ENCODE data around the gene DOCK2.
"Not testable (repeated sequence)": the region's sequence is repeated elsewhere in the genome, so short reads cannot be mapped to it uniquely, and the experiment has no call there.

The DOCK2 gene

DNA sequence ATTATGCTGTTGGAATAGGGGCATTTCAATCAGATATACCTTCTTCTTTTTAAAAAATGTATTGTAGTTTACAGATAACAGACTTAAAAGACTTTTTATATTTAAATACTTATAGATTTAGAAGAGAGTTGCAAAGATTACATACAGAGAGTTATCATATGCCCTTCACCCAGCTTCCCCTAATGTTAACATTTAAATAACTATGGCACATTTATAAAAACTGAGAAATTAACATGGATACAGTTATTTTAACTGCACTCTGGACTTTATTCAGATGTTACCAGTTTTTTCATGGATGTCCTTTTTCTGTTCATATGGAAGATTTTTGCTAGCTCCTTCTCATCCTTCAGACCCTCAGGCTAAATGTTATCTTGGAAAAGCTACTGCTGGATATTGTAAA is 123.2 kb downstream of the DOCK2 start:
- no peak overlapping the region for H3K27ac ChIP-seq
- no peak for TF ChIP-seq CTCF (conservative IDR thresholded peaks at IDR 0.05)

- H3K27ac ChIP-seq, result no peak overlapping the region
- TF ChIP-seq CTCF (conservative IDR thresholded peaks at IDR 0.05), result no peak
Measured at GRCh38 chr5:169762338-169763095, 125.4 kb downstream of the DOCK2 start.

GRCh38 chr5:169763376-169764017 is 126.4 kb downstream of the DOCK2 start:
- TF ChIP-seq CTCF (conservative IDR thresholded peaks at IDR 0.05), result no peak
- H3K27ac ChIP-seq, result no peak overlapping the region

DNA sequence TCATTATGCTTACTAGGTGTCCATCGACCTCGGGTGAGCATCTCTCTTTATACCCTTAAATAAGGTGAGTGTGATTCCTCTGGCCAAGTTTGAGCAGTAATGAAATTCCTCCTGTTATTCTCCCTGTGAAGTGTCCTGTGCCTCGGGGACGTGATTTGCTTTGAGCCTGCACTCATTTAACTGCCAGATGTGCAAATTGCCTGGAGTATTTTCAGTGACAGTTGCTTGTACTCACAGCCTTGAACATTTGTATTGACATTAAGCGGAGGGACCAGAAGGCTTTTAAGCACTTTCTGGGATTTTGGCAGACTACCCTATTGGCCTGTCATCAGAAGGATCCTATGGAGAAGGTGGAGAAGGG is 126.9 kb downstream of the DOCK2 start:
- H3K27ac ChIP-seq, result no peak overlapping the region
- no peak for TF ChIP-seq CTCF (conservative IDR thresholded peaks at IDR 0.05)

- no peak overlapping the region for H3K27ac ChIP-seq
- no peak for TF ChIP-seq CTCF (conservative IDR thresholded peaks at IDR 0.05)
Measured at GRCh38 chr5:169765176-169765996, 128.3 kb downstream of the DOCK2 start.

DNA sequence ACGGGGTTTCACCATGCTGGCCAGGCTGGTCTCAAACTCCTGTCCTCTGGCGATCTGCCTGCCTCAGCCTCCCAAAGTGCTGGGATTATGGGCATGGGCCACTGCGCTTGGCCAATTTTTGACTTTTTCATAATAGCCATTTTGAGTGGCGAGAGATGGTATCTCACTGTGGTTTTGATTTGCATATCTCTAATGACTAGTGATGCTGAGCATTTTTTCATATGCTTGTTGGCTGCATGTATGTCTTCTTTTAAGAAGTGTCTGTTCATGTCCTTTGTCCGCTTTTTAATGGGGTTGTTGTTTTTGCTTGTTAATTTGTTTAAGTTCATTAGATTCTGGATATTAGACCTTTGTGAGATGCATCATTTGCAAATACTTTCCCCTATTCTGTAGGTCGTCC is 129.9 kb downstream of the DOCK2 start:
- not testable (repeated sequence) for H3K27ac ChIP-seq

GRCh38 chr5:169767938-169768337 is 130.9 kb downstream of the DOCK2 start:
- no peak overlapping the region for H3K27ac ChIP-seq
- TF ChIP-seq CTCF (conservative IDR thresholded peaks at IDR 0.05), result no peak
